ENCODE results near the gene ZG16B.

- TF ChIP-seq ZNF274 (IDR thresholded peaks at IDR 0.05; ENCODE audit: low read depth, low read length), result no peak
- TF ChIP-seq YY1 (IDR thresholded peaks at IDR 0.05; ENCODE audit: insufficient read depth, insufficient read length), result no peak
- no peak for TF ChIP-seq SUZ12 (IDR thresholded peaks at IDR 0.05; ENCODE audit: extremely low read depth, insufficient read depth, insufficient read length)
Observed at GRCh38 chr16:2838928-2839327, 8.8 kb downstream of the ZG16B start.
